EL (cell line): ENCODE data around the gene ABCA13.
A peak's percentile ranks its signal among the peaks of the same experiment; 100 is the strongest.

Source experiments
- DNase-seq: peaks from one replicate; pipeline ENCODE4 v3.0.0-alpha.2; 2016

The ABCA13 gene

GRCh38 chr7:48452218-48452617, 281.0 kb downstream of the ABCA13 start:
- DNase-seq: no peak

- no peak for DNase-seq
Measured at GRCh38 chr7:48454750-48455192, 283.5 kb downstream of the ABCA13 start.

DNA sequence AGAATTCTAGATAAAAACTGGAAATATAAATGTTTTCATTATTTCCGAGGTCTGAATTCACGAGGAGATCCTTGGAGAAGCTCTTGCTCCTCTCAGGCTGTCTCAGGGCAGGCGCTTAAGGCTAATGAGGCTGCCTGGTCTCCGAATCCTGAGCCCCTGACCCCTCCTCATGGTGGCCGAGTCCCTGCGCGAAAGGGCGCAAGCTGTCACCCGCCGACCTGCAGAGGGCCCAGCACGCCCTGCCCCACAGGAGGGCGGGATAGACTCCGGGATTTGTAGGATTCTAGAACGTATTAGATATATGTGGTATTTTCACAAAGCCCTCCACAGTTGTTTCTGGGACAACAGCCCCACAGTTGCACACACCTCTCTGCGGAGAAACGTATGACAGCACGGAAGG, 284.1 kb downstream of the ABCA13 start:
- DNase-seq: no peak

DNA sequence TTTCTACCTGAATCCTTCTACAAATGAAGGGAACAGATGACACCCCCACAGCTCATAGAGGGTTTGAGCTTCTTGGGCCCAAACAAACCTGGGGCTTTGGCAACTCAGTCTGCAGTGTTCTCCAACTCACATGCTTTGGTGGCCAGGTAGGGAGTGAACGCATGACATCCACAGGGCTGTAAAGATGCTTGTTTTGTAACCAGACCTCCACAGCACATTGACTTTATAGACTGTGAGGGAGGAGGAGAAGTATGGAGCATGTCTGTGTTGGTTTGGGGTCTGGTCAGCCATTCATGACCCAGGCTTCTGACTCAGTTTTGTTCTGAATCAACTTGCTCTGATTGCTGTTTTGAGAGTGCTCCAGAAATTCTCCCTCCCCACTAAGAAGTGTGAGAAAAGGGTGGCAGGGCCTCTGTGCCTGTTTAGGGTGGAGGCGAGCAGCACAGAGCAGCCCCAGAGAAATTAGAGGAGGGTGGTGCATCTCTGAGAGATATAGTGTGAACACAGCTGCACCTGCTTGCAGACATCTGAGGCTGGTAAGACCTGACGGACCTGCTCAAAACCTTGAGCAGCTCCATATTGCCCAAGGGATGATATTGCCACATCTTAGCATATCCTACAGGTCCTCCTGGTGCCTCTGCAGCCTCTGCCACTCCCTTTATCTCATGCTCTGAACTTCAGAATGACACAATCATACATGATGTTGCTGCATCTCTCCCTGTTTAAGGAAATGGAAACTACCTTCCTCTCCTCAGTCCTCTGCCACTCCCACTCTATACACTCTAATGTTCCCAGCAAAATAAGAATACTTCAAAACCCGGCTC, 287.7 kb downstream of the ABCA13 start:
- no peak for DNase-seq

GRCh38 chr7:48466713-48467112, 295.5 kb downstream of the ABCA13 start:
- DNase-seq: no peak

DNA sequence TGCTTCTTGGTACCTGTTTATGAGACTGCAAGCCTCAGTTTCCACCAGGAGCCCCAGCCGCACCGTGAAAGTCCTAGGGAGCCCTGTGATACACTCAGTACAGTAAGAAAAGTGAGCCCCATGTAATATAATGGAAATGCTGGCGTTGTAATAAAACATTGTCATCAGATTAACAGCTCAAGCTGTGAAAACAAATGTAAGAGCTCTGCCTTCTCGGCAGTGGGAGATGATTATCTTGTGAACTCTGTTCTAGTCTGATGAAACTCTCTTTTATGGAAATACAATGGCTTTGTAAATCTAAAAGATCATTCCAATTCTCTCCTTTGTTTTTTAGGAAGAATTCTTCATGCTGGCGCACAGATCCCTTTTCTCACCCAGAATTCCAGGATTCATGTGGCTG, 299.9 kb downstream of the ABCA13 start:
- DNase-seq: no peak

- DNase-seq: no peak
Measured at GRCh38 chr7:48472640-48473039, 301.4 kb downstream of the ABCA13 start.

- no peak for DNase-seq
Measured at GRCh38 chr7:48473205-48473865, 302.1 kb downstream of the ABCA13 start.

DNA sequence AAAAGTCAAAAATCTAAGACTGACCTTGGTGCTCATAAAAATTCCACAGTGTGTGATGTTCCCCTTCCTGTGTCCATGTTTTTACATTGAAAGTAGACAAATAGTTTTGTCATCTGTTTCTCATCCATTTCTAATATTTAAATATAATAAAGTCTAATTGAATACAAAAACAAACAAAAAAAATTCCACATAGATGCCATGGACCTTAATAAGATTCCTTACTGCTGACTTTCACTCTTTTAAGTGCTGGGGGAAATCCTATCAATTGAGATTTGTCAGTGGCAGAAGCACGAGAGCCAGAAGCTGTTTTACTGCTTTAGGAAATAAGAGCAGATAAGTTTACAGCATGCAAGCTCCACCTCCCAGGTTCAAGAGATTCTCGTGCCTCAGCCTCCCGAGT, 310.0 kb downstream of the ABCA13 start:
- peak; percentile 2 for DNase-seq

DNA sequence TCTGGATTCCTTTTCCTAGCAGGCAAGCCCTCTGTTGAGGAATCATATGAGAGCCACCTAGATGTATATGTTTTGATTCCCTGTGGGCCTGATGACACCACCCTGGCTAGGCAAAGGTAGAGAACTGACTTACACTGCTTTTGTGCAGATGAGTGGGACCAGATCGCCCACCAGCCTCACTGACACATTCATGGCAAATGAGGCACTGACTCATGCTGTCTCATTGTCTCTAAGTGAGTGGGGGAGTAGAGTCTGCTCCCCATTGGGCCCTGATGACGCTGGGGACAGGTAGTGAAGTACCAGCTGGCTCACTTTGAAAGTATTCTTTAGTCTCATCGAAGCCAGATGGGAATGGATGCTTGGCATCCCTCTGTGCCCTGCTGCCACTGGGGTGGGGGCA, 326.3 kb downstream of the ABCA13 start:
- DNase-seq: no peak

DNA sequence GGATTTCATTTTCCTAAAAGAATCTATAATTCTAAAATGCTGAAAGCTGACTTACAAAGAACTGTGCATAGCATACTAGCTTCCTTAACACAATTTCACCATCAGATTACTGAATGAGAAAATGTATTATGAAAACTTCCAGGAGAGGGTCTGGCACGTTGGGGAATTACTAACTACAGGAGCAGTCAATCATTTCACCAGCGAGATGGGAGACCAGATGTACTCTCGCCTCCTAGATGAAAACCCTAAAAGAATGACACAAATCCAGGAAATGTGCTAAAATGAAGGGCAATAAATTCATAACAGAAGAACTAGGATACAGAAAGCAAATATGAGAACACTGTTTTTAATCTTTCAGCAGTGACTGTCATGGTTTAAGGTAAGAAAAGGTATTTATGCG, 330.8 kb downstream of the ABCA13 start:
- no peak for DNase-seq

GRCh38 chr7:48505051-48505450, 333.8 kb downstream of the ABCA13 start:
- no peak for DNase-seq

- DNase-seq: no peak
Measured at GRCh38 chr7:48505466-48505865, 334.2 kb downstream of the ABCA13 start.

DNA sequence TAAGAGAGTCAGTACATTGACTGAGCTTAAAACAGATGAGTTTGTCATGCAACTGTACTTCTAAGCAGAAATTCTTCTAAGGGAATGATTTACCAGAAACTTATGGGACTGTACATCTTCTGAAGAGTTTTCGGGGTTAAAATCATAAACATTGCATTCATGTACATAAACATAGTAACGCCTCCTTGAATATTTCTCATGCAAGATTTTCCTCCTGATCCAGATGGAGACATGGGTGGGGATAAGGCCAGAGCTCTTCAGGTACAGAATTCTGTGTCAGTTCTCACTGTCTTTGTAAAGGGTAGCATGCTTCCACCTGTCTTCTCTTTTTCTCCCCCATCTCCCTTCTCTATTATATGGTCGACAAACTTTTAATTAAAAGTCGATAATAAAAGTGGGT, 335.3 kb downstream of the ABCA13 start:
- no peak for DNase-seq

DNA sequence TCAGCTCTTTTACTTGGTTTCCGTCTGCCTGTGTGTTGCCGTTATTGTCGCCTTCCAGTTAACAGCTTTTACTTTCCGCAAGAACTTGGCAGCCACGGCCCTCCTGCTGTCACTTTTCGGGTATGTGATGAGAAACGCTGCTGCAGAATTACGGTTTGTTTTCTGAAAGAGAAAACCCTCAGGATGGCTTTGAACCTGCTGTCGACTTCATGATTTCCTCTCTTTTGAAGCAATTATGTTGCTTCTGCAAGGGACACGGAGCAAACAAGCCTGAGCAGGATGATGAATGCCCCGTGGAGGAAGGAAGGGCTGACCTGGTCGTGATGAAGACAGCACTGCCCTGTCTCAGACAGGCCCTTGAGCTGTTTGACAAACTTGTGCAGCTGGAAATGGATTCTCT, 339.8 kb downstream of the ABCA13 start:
- DNase-seq: no peak

GRCh38 chr7:48512892-48513291, 341.6 kb downstream of the ABCA13 start:
- DNase-seq: no peak

DNA sequence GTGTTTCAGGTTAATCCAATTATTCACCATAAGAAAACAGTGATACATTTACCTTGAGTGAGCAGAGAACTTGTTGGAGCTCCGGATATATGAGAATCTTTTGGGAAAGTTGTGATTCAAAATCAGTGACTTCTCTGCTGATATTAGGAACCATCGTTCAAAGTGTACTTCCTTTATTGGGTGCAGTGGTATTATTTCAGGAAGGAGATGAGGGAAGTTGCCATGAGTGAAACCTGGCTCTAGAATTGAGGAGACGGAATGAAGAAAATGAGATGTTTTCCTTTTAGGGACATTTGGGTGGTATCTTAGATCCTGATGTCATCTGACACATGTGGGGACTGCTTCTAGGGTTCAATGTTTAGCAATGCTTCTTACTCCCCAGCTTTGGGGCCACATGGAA, 343.9 kb downstream of the ABCA13 start:
- DNase-seq: no peak

GRCh38 chr7:48518092-48518491, 346.8 kb downstream of the ABCA13 start:
- no peak for DNase-seq

GRCh38 chr7:48522692-48523091, 351.4 kb downstream of the ABCA13 start:
- DNase-seq: no peak

DNA sequence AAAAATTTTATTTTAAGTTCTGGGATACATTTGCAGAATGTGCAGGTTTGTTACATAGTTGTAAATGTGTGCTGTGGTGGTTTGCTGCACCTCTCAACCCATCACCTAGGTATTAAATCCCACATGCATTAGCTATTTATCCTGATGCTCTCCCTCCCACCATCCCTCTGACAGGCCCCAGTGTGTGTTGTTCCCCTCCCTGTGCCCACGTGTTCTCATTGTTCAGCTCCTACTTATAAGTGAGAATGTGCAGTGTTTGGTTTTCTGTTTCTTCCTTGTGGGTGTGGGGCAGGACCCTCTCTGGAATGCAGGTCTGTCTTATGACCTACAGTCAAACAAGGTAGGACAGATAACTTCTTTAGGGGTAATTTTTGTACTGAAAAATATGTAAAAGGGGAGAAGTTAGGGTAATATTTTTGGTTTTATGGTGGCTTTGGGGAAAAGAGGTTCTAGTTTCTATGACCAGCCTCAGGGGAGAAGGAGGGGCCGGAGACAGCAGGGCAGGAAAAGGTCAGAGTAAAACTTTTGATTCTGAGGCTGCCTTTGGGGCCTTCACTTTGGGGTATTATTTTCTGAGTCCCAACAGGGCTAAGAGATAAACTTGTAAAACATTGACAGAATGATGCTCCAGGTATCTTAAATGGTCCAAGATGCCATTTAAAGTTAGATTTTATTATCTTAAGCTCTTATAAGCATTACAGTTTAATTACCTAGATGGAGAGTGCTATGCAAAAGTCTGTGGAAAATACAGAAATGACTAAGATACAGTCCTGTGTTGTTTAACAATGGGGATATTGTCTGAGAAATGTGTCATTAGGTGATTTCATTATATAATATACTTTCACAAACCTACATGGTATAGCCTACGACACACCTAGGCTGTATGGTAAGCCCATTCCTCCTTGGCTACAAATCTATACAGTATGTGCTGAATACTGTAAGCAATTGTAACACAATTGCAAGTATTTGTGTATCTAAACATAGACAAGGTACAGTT, 354.8 kb downstream of the ABCA13 start:
- no peak for DNase-seq

- DNase-seq: no peak
Measured at GRCh38 chr7:48528646-48529045, 357.4 kb downstream of the ABCA13 start.

DNA sequence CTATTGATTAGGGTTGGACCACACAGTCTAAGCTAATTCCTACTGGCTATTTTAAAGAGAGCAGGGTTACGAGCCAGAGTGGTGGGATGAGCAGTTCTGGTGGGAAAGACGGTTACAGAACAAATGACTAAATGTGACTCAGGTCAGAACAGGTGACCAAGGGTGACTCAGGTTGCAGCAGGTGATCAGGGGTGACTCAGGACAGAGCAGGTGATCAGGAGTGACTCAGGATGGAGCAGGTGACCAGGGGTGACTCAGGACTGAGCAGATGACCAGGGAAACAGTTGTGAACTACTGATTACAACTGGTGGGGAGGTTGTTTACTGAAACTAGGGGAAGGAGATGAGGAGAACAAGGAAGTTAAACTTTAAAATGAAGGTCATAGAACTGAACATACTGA, 366.3 kb downstream of the ABCA13 start:
- DNase-seq: no peak

DNA sequence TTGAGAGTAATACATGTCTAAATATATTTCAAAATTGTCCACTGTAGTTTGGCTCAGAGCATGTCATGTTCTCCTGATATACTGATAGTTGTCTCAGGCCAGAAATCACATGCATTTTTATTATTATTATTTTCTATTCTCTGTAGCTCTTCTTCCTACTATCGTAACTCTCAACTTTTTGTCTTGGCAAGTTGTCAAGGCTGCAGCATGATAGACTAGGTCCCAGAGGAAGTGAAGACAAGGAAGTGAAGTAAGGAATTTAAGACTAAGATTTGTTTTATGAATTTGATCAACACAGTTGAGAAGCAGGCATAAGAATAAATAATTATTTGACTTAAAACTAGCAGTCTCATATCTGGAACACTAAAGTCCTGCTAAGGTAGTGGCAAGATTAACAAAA, 369.5 kb downstream of the ABCA13 start:
- DNase-seq: no peak
